Measurements from ENCODE around the gene UNC13B. TPM values are rescaled to one million over a fixed set of nuclear protein-coding genes. Genes with fewer than 3 reads are reported as not detected.

UNC13B gene
- total RNA-seq, 2 donors from 2014 or later, result 12.9 to 14.6 TPM

DNA sequence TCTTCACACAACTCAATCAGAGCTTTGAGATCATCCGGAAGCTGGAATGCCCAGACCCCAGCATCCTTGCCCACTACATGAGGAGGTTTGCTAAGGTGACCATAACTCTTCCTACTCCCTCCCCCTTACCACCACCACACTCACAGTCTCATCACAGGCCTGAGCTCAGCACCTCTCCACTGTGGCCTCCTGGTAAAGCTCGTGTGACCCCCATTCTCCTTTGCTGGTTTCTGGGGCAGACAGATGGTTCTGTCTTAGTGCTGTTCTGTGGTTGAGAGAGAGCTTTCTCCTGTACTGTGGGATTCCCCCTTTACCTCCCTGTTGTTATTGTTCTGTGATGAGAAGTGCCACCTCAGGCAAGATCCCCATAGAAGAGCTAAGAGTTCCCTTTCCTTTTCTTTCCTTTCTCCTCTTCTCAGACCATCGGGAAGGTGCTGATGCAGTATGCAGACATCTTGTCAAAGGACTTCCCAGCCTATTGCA is 235.4 kb downstream of the UNC13B start:
- DNase-seq (ENCODE audit: low spot score), result no peak

GRCh38 chr9:35397923-35398322 is 236.1 kb downstream of the UNC13B start:
- Histone ChIP-seq H3K4me1 (no peaks in the 10 kb centered on the region), H3K9me3 (no peaks in the 10 kb centered on the region), H3K27me3 (no peaks in the 10 kb centered on the region), H3K27ac (no peak overlapping the region), H3K4me3 (no peak overlapping the region), H3K36me3 (peaks cover 50% of the 10 kb centered on the region)
- TF ChIP-seq CTCF (IDR thresholded peaks at IDR 0.05), result no peak
- no peak for DNase-seq (ENCODE audit: low spot score)

More for the DNA sequence above, 235.4 kb downstream of the UNC13B start:
- H3K27me3 ChIP-seq, result no peaks in the 10 kb centered on the region
- H3K9me3 ChIP-seq, result no peaks in the 10 kb centered on the region
- no peak overlapping the region for H3K4me3 ChIP-seq
- no peaks in the 10 kb centered on the region for H3K4me1 ChIP-seq
- H3K36me3 ChIP-seq, result peaks cover 49% of the 10 kb centered on the region
- no peak overlapping the region for H3K27ac ChIP-seq
- no peak for TF ChIP-seq CTCF (IDR thresholded peaks at IDR 0.05)

DNA sequence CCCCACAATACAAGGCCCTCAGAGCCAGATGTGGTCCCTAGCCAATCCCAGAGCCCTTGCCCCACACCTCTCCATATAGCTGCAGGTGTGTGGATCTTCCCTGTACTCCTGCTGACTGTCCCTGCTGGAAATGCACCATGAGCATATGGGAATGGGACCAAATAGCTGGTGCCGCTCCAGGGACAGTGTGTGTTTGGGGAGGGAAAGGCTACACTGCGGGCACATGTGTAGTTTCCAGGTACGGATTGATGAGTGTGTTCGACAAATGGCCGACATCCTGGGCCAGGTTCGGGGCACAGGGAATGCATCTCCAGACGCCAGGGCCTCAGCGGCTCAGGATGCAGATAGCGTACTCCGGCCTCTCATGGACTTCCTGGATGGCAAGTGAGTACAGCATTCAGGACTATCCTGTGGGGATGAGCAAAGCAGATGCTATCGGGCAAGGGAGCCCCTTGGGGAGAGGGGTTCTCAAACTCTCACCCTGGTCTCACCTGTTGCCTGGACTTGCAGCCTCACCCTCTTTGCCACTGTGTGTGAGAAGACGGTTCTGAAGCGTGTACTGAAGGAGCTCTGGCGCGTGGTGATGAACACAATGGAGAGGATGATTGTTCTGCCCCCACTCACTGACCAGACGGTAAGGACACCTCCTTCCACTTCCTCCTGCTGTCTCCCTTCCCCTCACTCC is 237.0 kb downstream of the UNC13B start:
- Histone ChIP-seq H3K27me3 (no peaks in the 10 kb centered on the region), H3K9me3 (no peaks in the 10 kb centered on the region), H3K4me1 (no peaks in the 10 kb centered on the region), H3K4me3 (no peak overlapping the region), H3K36me3 (peaks cover 58% of the 10 kb centered on the region), H3K27ac (no peak overlapping the region)
- no peak for DNase-seq (ENCODE audit: low spot score)
- TF ChIP-seq CTCF (IDR thresholded peaks at IDR 0.05), result no peak

- H3K27ac ChIP-seq, result no peak overlapping the region
- H3K4me3 ChIP-seq, result no peak overlapping the region
- no peaks in the 10 kb centered on the region for H3K27me3 ChIP-seq
- DNase-seq (ENCODE audit: low spot score), result no peak
- H3K4me1 ChIP-seq, result peaks cover 0 to 4% of the 10 kb centered on the region in 2 donors
- no peak for TF ChIP-seq CTCF (IDR thresholded peaks at IDR 0.05)
- peaks cover 28% of the 10 kb centered on the region for H3K36me3 ChIP-seq
- H3K9me3 ChIP-seq, result no peaks in the 10 kb centered on the region
Observed at GRCh38 chr9:35404865-35405264, 243.1 kb downstream of the UNC13B start.

DNA sequence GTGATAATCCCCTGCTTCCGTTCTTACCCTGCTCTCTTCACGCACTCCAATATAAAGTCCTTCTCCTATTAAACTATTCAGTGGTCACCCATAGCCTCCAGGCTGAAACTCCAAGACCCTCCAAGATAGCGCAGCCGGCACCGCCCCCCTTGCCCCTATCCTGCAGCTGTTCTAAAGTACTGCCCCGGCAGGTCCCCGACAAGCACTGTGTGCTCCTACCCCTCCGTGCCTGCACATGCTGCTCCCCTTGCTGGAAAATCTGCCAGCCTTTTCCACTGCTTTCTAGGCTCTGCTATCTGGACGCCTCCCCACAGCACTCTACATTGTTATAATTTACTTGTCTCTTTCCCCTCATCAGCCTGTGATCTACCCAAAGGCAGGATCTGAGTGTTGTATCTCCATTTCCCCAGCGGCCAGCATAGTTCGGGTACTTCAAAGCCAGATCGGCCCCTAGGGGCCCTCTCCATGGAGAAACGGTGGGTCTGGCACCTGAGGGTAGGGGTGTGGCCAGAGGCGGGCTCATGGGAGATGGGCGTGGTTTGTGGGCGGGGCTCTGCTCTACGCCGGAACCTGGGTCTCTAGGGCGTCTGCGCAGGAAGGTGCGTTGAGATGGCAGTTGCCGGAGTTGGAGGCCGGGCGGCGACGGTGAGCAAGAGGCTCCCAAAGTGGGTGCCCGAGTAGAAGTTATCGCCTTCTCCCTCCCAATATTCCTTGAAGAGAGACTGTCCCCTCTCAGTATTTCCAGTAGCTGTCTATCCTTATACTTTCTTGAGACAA is 244.6 kb downstream of the UNC13B start:
- H3K27me3 ChIP-seq, result no peaks in the 10 kb centered on the region

More for the DNA sequence above, 244.6 kb downstream of the UNC13B start:
- DNase-seq (ENCODE audit: low spot score), result no peak
- H3K9me3 ChIP-seq, result no peaks in the 10 kb centered on the region
- peak overlapping the region; percentile 5 to 22 for H3K4me3 ChIP-seq
- H3K4me1 ChIP-seq, result peaks cover 0 to 4% of the 10 kb centered on the region in 2 donors
- peaks cover 14% of the 10 kb centered on the region for H3K36me3 ChIP-seq
- TF ChIP-seq CTCF (IDR thresholded peaks at IDR 0.05), result no peak
- H3K27ac ChIP-seq, result no peak overlapping the region
